ENCODE data around the gene LRRC32. TPM values are rescaled to one million over a fixed set of nuclear protein-coding genes. Genes with fewer than 3 reads are reported as not detected.

LRRC32 gene
- total and polyA plus RNA-seq, 7 donors = 0.69 to 30.7 (median 10.9) TPM

- Histone ChIP-seq H3K9me3 (no peaks in the 10 kb centered on the region), H3K27me3 (no peaks in the 10 kb centered on the region), H3K36me3 (no peaks in the 10 kb centered on the region), H3K27ac (no peak overlapping the region), H3K4me1 (no peaks in the 10 kb centered on the region), H3K4me3 (no peak overlapping the region)
- TF ChIP-seq EP300 (IDR thresholded peaks at IDR 0.05) (no peak), CTCF (IDR thresholded peaks at IDR 0.05) (no peak)
- DNase-seq = no peak
- WGBS, 2 donors = 76 to 85% methylated on average over 1 of the region's 1 CpG
- intact Hi-C loops (cut with DNase I) = no loop called here
Measured at GRCh38 chr11:76691655-76692054, 21.1 kb upstream of the LRRC32 start.

GRCh38 chr11:76690736-76691135, 20.2 kb upstream of the LRRC32 start:
- no peaks in the 10 kb centered on the region for H3K4me1 ChIP-seq
- H3K27ac ChIP-seq = no peak overlapping the region
- H3K4me3 ChIP-seq = no peak overlapping the region
- H3K27me3 ChIP-seq = no peaks in the 10 kb centered on the region
- H3K36me3 ChIP-seq = no peaks in the 10 kb centered on the region
- no peak for DNase-seq
- intact Hi-C loops (cut with DNase I) = no loop called here
- 82 to 89% methylated on average over 3 of the region's 3 CpGs for WGBS, 2 donors
- no peak for TF ChIP-seq POLR2A (IDR thresholded peaks at IDR 0.05)
- TF ChIP-seq POLR2AphosphoS5 (IDR thresholded peaks at IDR 0.05) = no peak
- TF ChIP-seq EP300 (IDR thresholded peaks at IDR 0.05) = no peak
- no peak for TF ChIP-seq CTCF (IDR thresholded peaks at IDR 0.05)
- no peaks in the 10 kb centered on the region for H3K9me3 ChIP-seq

- Histone ChIP-seq H3K36me3 (no peaks in the 10 kb centered on the region), H3K4me3 (no peak overlapping the region), H3K4me1 (no peaks in the 10 kb centered on the region), H3K9me3 (no peaks in the 10 kb centered on the region), H3K27me3 (no peaks in the 10 kb centered on the region), H3K27ac (no peak overlapping the region)
- no peak for DNase-seq
- intact Hi-C loops (cut with DNase I) = no loop called here
- WGBS, 2 donors = 79 to 88% methylated on average over 26 of the region's 26 CpGs
- no peak for TF ChIP-seq EP300 (IDR thresholded peaks at IDR 0.05)
Measured at GRCh38 chr11:76689313-76690260, 19.0 kb upstream of the LRRC32 start.

- no peak overlapping the region for H3K27ac ChIP-seq
- TF ChIP-seq POLR2AphosphoS5 (IDR thresholded peaks at IDR 0.05) = no peak
- no peak for TF ChIP-seq POLR2A (IDR thresholded peaks at IDR 0.05)
- TF ChIP-seq EP300 (IDR thresholded peaks at IDR 0.05) = no peak
- TF ChIP-seq CTCF (IDR thresholded peaks at IDR 0.05) = no peak
Measured at GRCh38 chr11:76688146-76688545, 17.6 kb upstream of the LRRC32 start.

GRCh38 chr11:76686261-76687079, 15.9 kb upstream of the LRRC32 start:
- WGBS, 2 donors = 40 to 45% methylated on average over 16 of the region's 16 CpGs
- no peaks in the 10 kb centered on the region for H3K9me3 ChIP-seq
- TF ChIP-seq CTCF (IDR thresholded peaks at IDR 0.05) = no peak
- no peak for TF ChIP-seq EP300 (IDR thresholded peaks at IDR 0.05)
- TF ChIP-seq POLR2AphosphoS5 (IDR thresholded peaks at IDR 0.05) = no peak
- no peak for TF ChIP-seq POLR2A (IDR thresholded peaks at IDR 0.05)
- DNase-seq = no peak
- H3K27ac ChIP-seq = no peak overlapping the region
- H3K4me3 ChIP-seq = no peak overlapping the region
- intact Hi-C loops (cut with DNase I) = no loop called here
- H3K36me3 ChIP-seq = no peaks in the 10 kb centered on the region
- no peaks in the 10 kb centered on the region for H3K4me1 ChIP-seq
- no peaks in the 10 kb centered on the region for H3K27me3 ChIP-seq

More at GRCh38 chr11:76688146-76688545, 17.6 kb upstream of the LRRC32 start:
- H3K9me3 ChIP-seq = no peaks in the 10 kb centered on the region
- 92 to 96% methylated on average over 7 of the region's 7 CpGs for WGBS, 2 donors
- no peaks in the 10 kb centered on the region for H3K4me1 ChIP-seq
- H3K4me3 ChIP-seq = no peak overlapping the region
- intact Hi-C loops (cut with DNase I) = no loop called here
- H3K27me3 ChIP-seq = no peaks in the 10 kb centered on the region
- H3K36me3 ChIP-seq = no peaks in the 10 kb centered on the region
- no peak for DNase-seq

Measured in sigmoid colon (tissue), 7 donors.